HG03460 (cell line): ENCODE data around the gene IL4R.

Experiments used
- ATAC-seq: cut with Tn5 transposase; IDR thresholded peaks from one replicate; pipeline ENCODE4 v1.9.1; 2021; ENCODE audit not compliant: unreplicated experiment

Gene IL4R

DNA sequence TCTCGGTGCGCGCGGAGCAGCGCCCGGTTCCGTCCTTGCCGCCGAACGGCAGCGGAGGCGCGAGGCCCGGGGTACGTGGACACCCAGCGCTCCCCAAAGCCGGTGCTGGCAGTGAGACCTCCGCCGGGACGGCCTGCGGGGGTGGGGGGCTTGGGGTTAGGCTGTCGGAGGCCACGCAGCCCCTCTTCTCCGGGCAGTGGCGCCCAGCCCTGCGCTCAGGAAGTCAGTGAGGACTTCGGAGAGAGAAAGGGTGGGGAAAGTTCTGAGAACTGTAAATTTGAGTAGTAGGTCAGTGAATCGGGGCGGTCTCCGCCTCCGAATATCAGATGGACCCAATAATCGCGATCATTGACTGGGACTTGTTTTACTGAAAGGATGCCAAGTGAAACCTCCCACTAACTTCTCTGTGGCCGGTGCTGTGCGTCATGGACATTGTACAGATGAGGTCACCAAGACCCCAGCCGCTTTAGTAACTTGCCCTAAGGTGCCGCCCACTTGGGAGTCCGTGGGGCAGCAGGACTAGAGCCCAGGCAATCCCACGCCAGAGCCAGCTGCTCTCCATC is 468 bp downstream of the IL4R start:
- no peak for ATAC-seq

- ATAC-seq: no peak
These were observed 1.2 kb downstream of the IL4R start for GRCh38 chr16:27314986-27315332.

- no peak for ATAC-seq
These were observed 1.7 kb downstream of the IL4R start for GRCh38 chr16:27315333-27316037.

- no peak for ATAC-seq
These were observed 2.4 kb downstream of the IL4R start for GRCh38 chr16:27316038-27316680.

DNA sequence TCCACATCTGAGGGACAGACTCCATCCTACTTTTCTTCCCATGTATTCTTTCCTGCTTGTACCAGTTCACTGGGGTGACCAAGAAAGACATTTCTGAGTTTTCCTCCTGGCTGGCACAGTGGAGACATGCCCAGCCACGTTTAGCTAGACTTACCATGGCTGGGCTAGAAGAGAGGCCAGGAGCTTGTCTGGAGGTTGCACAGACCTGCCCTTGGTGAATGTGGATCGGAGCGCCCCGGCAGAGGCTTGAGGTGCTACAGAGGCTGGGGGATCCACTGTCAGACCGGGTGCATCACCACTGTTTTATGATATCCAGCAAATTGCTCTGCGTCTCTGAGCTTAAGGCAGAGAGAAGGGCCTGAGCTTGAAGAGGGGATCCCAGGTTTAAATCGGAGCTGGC is 3.5 kb downstream of the IL4R start:
- no peak for ATAC-seq

DNA sequence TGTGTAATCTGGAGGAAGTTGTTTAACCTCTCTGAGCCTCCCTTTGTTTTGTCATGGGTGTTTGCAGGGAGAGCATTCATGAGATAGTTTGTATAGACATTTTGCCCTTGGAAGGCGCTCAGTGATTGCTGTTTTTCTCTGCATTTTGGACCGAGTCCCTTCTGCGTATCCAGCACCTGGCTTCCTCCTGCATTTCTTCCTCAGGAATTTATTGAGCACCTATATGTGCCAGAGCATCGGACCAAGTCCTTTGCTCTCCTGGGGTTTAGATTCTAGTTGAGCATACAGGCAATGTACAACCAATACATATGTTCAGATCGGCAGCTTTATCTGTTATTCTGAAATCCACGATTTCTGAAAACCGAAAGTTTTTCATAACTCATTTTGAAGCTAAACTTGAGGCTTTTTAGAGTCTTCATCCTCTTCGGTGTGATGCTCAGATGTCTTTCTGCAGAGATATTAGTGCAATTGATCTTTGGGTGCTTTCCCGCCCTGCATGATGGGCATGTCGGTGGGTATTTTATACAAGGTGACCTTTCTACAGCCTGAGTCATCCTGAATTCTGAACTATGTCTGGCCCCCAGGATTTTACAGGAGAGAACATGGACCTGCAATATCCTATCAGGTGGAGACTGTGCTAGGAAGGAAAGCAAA is 4.1 kb downstream of the IL4R start:
- ATAC-seq: no peak

- peak; percentile 49 for ATAC-seq
These were observed 4.8 kb downstream of the IL4R start for GRCh38 chr16:27318392-27319256.

DNA sequence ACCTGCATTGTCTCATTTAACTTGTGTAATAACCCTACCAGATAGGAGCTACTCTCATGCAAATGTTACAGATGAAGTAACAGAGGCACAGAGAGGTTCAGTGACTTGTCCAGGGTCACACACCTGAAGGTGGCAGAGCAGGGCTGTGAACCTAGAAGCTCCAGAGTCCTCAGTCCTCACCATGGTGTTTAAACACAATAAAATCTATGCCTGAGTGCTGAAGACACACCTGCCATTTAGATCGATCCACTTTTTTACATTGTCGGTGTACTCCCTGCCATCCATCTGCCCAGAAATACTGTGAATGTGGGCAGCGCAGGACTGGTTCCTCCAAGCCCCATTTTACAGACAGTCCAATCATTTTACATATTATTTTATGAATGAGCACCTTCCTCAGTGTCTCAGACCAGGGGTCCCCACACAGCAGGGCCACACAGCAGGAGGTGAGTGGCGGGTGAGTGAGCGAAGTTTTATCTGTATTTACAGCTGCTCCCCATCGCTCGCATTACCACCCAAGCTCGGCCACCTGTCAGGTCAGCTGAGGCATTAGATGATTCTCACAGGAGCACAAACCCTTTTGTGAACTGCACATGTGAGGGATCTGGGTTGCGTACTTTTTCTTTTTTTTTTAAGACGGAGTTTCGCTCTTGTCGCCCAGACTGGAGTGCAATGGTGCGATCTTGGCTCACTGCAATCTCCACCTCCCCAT is 5.6 kb downstream of the IL4R start:
- ATAC-seq: no peak

GRCh38 chr16:27320261-27321012 is 6.7 kb downstream of the IL4R start:
- no peak for ATAC-seq

GRCh38 chr16:27321013-27321915 is 7.5 kb downstream of the IL4R start:
- no peak for ATAC-seq

GRCh38 chr16:27322858-27323780 is 9.3 kb downstream of the IL4R start:
- ATAC-seq: no peak

DNA sequence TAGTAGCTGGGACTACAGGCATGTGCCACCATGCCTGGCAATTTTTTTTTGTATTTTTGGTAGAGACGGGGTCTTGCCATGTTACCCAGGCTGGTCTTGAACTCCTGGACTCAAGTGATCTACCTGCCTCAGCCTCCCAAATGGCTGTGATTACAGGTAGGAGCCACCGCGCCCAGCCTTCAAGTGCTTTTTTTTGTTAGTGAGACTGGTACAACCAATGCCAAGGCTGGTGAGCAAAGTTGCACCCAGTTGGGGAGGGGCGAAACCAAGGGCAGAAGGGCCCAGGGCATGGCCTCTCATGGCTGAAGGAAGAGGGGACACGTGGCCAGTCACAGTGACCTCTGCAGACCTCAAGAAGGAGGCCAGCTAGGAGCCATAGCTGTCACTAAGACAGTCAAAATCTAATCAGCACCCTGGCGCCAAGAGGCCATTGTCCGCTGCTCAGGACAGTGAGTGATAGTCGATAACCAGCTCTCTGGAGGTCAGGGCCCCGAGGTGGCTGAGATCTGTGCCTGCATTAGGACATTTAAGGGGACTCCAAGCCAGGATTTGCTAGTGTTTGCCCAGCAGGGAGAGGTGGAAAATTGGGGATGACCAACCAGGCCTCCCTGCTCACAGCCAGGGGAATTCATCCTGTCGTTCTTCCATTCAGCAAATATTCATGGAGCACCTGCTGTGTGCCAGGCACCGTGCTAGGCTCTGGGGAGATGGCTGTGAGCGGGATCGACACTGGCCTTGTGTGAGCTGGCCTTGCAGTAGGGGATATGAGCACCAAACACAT is 10.2 kb downstream of the IL4R start:
- no peak for ATAC-seq

DNA sequence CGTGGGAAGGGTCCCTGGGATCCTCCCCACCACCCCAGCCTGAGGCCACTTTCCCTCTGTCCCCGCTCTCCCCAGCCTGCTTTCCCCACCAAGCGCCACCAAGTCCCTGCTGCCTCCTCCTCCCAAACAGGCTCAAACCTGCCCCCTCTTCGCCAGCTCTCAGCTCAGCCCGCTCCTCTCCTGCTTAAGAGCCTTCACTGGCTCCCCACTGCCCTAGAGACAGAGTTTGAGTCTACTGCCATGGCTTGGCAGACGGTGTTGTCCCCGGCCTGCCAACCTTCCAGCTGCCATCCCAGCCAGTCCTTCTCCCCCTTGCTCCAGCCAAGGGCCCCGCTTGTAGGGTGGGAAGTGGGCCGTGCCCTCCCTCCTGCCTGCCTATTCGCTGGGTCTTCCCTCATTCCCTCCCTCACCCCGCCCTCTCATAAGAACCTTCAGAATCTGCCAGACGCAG is 11.1 kb downstream of the IL4R start:
- ATAC-seq: no peak

DNA sequence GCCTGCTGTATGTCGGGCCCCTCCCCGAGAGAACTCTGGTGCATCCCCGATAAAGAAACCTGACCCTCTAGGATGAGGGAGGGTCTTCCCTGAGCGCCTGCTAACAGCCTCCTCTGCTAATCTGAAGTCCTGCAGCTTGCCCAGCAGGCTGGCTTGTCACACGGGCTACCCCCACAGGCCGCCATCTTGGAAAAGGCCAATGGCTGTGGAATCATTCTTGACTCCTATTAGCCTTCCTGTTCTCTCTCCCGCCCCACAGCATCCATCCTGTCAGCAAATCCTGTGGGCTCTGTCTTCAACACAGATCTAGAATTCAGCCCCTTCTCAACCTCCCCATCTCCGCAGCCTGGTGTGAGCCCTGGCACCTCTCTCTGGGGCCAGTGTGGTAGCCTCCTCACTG is 12.0 kb downstream of the IL4R start:
- ATAC-seq: no peak

GRCh38 chr16:27326251-27326650 is 12.5 kb downstream of the IL4R start:
- ATAC-seq: no peak

DNA sequence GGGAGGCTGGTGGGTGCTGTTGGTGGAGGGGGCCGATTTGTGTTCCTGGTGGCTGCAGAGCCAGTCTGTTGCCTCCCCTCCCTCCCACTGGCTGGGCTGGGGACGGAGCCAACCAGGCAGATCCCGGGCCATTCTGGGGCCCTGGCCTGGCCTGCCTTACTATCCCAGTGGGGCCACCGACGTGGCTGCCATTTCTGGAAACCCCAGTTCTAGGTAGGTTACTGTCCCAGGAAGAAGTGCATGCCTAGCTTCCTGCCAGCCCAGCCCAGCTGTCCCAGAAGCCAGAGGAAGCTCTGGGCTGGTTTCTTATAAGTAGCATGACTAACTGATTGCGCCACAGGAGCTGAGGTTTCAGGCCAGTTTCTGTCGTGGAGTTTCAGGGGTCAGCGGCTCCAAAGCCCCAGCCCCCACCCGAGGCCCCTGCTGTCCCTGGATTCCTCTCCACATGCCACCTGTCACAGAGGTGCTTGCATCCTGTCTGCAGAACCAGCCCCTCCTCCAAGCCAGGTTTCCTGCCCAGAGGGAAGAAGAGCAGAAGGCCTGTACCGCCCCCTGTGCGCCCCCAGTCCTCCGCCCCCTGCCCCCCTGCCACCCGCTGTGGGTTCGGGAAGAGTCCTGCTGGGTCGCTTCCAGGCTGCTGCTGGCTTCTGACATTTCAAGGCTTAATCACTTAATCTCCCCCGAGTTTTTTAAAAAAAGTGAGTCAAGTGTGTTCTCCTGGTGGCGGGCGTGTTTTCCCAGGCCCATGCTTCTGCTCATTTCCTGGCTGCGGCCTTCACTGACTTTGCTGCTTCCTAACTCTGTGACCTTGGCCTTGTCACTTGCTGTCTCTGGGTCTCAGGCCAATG is 13.2 kb downstream of the IL4R start:
- no peak for ATAC-seq
